ENCODE results near the gene TTLL9. TPM values are rescaled to one million over a fixed set of nuclear protein-coding genes. Genes with fewer than 3 reads are reported as not detected.

TTLL9 gene
- total RNA-seq, 2 donors from 2014 or later, result not detected

DNA sequence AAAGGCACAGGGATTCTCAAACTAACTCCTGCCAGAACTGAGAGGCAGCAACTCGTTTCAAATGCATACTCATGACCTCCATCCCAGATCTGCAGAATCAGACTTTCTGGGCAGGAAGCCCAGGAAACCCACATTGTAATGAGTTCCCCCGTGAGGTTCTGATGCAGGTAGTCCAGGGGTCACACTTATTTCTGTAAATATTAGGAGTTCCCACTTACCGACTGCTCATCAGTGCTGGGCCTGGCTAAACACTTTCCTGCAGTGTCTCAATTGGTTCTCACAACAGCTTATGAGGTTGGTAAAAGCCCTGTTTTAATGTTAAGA, 11.7 kb upstream of the TTLL9 start:
- Mint-ChIP-seq H3K27ac (no peak overlapping the region), H3K36me3 (ENCODE audit: low read depth) (no peaks in the 10 kb centered on the region), H3K4me1 (peaks cover 15% of the 10 kb centered on the region), H3K4me3 (no peak overlapping the region), H3K27me3 (peaks cover 26% of the 10 kb centered on the region)
- no peak for DNase-seq
- no peak for ATAC-seq
- H3K9me3 ChIP-seq (ENCODE audit: control insufficient read depth, low read length, poor library complexity, severe bottlenecking), result no peaks in the 10 kb centered on the region

DNA sequence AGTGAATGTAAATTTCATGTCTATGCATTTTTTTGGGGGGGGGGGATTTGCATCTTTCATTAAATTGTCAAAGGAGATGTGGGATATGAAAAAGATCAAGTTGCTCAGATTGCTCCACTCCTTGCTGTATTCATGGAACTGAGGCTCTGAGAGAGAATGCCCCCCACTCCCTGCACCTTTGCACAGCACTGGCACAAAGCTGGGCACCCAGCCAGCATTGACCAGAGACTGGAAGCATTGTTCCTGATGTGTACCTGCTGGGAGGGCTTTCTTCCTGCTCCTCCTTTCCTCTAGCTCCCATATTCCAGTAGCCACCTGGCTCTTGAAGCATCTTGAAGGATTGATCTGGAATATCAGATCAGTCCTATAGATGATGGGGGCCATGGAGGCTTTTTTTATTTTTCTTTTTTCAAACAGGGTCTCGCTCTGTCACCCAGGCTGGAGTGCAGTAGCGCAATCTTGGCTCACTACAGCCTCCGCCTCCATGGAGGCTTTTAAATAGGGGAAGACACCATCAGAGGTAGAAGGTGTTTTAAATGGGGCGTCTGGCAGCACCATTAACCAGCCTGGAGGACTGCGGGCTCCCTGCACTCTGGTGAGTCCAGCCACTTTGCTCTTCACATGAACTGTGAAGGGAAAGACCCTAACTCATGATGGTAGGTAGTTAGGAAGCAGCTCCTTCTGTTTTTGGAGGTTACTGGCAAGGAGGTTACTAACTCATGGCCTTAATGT, 11.0 kb upstream of the TTLL9 start:
- DNase-seq (no peak), ATAC-seq (no peak)
- peaks cover 15% of the 10 kb centered on the region for H3K4me1 Mint-ChIP-seq
- H3K36me3 Mint-ChIP-seq (ENCODE audit: low read depth), result no peaks in the 10 kb centered on the region
- H3K4me3 Mint-ChIP-seq, result no peak overlapping the region
- no peaks in the 10 kb centered on the region for H3K9me3 ChIP-seq (ENCODE audit: control insufficient read depth, low read length, poor library complexity, severe bottlenecking)
- peaks cover 26% of the 10 kb centered on the region for H3K27me3 Mint-ChIP-seq
- no peak overlapping the region for H3K27ac Mint-ChIP-seq

DNA sequence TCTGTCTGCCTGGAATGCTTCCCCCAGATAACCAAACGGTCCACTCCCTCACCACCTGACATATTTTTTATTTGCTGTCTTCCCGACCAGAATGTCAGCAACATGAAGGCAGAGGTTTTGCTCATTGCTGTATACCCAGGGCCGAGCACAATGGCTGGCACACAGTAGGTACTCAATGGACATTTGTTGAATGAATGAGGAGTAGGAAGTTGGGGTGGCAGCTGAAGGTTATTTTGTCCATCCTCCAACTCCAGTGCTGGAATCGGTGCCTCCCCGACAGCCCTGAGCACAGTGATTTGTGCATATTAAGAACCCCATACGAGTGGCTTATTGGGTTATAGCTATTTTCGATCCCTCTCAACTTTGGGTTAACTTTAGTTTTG, 10.4 kb upstream of the TTLL9 start:
- no peak overlapping the region for H3K27ac Mint-ChIP-seq
- DNase-seq (no peak), ATAC-seq (no peak)
- H3K4me1 Mint-ChIP-seq, result peaks cover 15% of the 10 kb centered on the region
- H3K9me3 ChIP-seq (ENCODE audit: control insufficient read depth, low read length, poor library complexity, severe bottlenecking), result no peaks in the 10 kb centered on the region
- no peaks in the 10 kb centered on the region for H3K36me3 Mint-ChIP-seq (ENCODE audit: low read depth)
- H3K27me3 Mint-ChIP-seq, result peaks cover 26% of the 10 kb centered on the region
- H3K4me3 Mint-ChIP-seq, result peak overlapping the region; percentile 69

DNA sequence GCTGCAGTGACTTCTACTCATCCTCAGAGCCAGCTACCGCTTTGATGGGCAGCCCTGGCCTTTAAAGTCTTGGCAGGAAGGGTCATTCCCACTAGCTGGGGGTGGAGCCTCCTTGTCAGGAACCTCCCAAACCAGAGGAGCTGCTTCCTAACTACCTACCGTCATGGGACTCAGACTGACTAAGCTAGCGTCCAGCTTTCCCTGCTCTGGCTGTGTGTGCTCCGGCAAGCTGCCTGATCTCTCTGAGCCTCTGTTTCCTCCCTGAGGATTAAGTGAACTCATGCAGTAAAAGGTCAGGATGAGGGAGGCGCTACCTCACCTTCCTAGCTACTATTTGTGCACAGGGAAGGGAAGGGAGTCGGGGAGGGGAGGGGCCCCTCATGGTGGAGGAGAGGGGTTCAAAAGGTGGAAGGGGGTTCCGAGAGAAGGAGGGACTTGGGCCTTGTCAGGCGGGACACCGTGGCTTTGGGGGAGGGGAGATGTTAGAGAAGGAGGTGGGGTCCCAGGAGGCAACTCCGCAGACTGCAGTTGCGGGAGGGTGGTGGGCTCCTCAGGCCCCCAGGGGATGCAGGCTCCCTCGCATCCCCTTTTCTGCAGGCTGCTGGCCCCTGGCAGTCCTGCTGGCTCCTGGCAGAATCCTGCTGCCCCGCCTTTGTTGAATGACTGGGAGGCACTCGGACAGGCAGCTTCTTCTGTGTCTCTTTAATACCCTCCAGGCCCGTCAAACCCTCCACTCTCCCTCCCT, 9.9 kb upstream of the TTLL9 start:
- no peaks in the 10 kb centered on the region for H3K9me3 ChIP-seq (ENCODE audit: control insufficient read depth, low read length, poor library complexity, severe bottlenecking)
- Mint-ChIP-seq H3K36me3 (ENCODE audit: low read depth) (no peaks in the 10 kb centered on the region), H3K27me3 (peaks cover 26% of the 10 kb centered on the region), H3K4me1 (peaks cover 15% of the 10 kb centered on the region), H3K27ac (no peak overlapping the region), H3K4me3 (peak overlapping the region; percentile 69)
- ATAC-seq, result no peak
- no peak for DNase-seq

DNA sequence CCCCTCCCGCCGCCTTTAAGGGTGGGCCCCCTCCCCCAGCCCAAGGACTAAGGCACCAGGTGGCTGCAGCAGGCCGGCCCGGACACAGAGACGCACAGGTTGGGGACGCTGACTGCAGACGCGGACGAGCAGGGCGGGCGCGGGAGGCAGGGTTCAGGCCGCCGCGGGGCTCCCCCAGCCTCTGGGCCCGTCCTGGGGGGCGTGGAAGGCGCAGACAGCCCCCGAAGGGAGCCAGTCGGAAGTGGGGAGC, 9.4 kb upstream of the TTLL9 start:
- Mint-ChIP-seq H3K36me3 (ENCODE audit: low read depth) (no peaks in the 10 kb centered on the region), H3K4me1 (peaks cover 15% of the 10 kb centered on the region), H3K27ac (no peak overlapping the region), H3K4me3 (peak overlapping the region; percentile 69), H3K27me3 (peaks cover 26% of the 10 kb centered on the region)
- no peaks in the 10 kb centered on the region for H3K9me3 ChIP-seq (ENCODE audit: control insufficient read depth, low read length, poor library complexity, severe bottlenecking)
- DNase-seq, result no peak
- peak; percentile 39 for ATAC-seq

DNA sequence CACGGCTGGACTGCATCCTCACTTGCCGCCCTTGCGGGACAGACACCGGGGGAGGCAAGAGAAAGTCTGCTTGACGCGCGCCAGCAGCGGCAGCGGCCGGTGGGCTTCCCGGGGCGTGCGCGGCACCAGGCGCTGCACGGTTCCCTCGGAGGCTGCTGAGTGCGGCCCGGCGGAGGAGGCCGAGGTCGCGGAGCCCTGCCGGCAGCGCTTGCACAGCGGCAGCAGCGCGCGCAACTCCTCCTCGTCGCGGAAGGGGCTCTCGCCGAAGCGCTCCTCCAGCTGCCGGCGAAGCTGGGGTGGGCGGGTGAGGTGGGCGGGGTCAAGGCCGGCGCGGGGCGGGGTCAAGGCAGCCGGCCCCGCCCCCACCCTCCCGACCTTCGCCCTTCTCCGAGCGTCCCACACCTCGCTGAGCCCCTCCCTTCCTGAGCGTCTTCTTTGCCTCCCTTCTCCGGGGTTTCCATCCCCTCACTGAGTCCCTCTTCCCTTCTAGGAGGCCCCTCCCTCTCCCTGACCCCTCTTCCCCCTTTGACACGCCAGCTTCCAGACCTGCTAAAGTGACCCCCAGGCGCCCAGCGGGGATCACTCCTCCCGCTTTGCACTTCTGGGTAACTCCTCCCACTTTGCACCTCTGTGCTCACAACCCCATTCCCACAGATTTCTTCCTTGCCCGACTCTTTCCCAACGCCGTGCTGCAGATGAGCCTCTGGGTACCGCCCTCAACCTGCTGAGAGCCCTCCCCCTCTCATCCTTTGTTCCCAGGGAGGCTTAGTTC, 8.9 kb upstream of the TTLL9 start:
- no peaks in the 10 kb centered on the region for H3K9me3 ChIP-seq (ENCODE audit: control insufficient read depth, low read length, poor library complexity, severe bottlenecking)
- H3K36me3 Mint-ChIP-seq (ENCODE audit: low read depth), result no peaks in the 10 kb centered on the region
- DNase-seq, result peak; percentile 39 to 52 (median 50)
- peak; percentile 90 for ATAC-seq
- H3K4me1 Mint-ChIP-seq, result peaks cover 15% of the 10 kb centered on the region
- peak overlapping the region; percentile 63 for H3K27ac Mint-ChIP-seq
- peaks cover 26% of the 10 kb centered on the region for H3K27me3 Mint-ChIP-seq
- peak overlapping the region; percentile 91 for H3K4me3 Mint-ChIP-seq

DNA sequence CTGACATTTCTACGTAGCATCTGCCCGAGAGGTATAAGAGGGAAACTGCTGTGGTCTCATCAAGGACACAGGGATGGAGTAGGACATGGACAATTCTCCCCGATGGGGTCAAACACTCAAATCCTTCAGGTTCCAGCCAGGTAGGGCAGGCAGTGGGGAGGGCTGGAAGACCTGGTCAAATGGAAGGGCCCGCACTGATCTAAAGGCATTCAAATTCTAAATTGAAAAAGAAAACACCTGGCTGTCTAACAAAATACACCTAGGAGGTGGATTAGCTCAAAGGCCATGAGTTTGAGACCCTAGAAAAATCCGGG, 8.3 kb upstream of the TTLL9 start:
- Mint-ChIP-seq H3K36me3 (ENCODE audit: low read depth) (no peaks in the 10 kb centered on the region), H3K4me1 (peaks cover 15% of the 10 kb centered on the region), H3K4me3 (peak overlapping the region; percentile 91), H3K27me3 (peaks cover 26% of the 10 kb centered on the region), H3K27ac (peak overlapping the region; percentile 63)
- H3K9me3 ChIP-seq (ENCODE audit: control insufficient read depth, low read length, poor library complexity, severe bottlenecking), result no peaks in the 10 kb centered on the region
- ATAC-seq (no peak), DNase-seq (no peak)

DNA sequence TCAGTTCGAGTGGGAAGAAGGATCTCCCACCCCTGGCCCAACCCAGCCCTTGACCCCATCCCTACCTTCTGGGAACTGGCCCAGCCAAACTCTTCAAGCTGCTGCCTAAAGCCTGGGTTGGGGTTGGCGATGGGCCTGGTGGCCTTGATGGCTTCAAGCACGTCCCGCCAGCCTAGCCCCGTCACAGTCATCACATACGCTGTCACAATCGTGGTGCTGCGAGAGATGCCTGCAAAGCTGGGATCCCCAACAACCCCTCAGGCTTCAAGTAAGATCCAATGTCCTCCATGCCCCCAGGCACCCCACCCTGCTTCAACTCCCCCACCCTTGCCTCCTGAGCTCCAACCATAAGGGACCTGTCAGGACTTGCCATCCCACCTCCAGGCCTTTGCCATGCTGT, 7.9 kb upstream of the TTLL9 start:
- Mint-ChIP-seq H3K36me3 (ENCODE audit: low read depth) (no peaks in the 10 kb centered on the region), H3K4me3 (peak overlapping the region; percentile 31), H3K4me1 (peaks cover 13% of the 10 kb centered on the region), H3K27me3 (peaks cover 26% of the 10 kb centered on the region), H3K27ac (no peak overlapping the region)
- ATAC-seq (no peak), DNase-seq (no peak)
- H3K9me3 ChIP-seq (ENCODE audit: control insufficient read depth, low read length, poor library complexity, severe bottlenecking), result no peaks in the 10 kb centered on the region

DNA sequence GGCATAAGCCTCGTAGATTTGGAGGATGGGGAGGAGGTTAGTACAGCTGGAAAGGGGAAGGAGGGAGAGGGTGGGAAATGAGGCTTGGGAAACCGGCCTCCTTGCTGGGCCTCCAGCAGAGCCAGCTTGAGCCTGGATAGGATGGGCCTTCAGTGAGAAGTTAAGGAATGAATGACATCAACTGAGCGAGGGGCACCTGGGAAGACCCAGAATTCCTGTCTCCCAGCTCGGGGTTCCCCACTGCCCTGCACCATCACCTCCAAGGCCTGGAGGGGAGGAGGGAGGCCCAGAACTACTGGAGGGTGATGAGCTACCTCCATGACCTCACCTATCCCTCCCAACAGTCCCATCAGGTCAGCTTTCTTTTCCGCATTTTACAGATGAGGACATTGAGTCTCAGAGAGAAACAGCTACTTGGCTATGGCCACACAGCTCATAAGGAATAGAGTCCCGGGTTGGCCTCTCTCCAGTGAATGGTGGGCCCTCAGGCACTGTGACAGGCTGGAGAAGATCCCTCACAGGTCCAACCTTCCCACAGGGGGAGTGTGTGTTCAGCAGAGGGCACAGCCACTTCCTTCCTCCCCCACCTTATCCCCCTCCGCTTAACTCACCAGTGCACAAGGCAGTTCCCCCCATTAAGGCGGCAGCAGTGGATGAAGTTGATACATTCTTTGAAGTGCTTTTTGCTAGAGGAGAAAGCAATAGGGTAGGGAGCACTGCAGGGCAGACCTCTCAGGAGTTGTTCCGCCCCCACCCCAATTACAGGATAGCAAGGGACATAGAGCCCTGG, 6.9 kb upstream of the TTLL9 start:
- H3K9me3 ChIP-seq (ENCODE audit: control insufficient read depth, low read length, poor library complexity, severe bottlenecking), result no peaks in the 10 kb centered on the region
- Mint-ChIP-seq H3K27me3 (peaks cover 28% of the 10 kb centered on the region), H3K4me1 (peaks cover 10% of the 10 kb centered on the region), H3K4me3 (no peak overlapping the region), H3K36me3 (ENCODE audit: low read depth) (no peaks in the 10 kb centered on the region), H3K27ac (no peak overlapping the region)
- DNase-seq (no peak), ATAC-seq (no peak)

DNA sequence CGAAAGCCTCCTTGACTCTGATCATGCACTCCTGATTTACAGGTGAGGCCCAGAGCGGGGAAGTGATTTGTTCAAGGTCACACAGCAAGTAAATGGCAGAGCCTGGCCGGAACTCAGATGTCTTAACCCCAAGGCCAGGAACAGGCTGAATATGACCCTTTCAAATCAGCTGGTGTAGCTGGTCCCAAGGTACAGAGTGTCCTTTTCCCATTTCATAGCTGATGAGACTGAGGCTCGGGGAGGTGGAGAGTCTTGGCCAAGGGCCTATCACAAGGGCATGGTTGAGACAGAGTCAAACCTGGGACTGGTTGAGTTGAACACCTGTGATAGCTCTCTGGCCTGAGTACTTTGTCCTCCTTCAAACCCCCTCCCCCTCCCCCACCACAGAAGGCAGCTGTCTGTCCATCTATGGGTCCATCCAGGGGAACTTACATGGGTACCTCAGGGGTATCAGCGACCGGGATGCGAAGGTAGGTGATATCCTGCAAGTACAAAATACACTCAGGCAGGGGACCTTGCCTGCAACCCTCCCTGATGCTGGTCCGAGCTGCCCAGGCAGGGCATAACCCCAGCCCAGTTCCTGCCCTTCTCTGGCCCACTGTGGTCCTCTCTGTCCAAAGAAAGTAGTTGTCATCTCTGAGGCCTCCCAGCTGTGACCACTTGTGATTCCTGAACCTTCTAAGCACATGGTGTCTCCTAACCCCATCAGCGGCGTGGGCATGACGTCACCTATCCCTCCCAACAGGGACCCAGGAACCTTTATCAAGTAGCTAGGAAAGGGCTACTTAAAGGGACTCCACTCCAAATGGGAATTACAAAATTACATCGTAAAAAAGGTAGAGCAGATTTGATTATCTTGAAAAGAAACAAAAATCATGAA, 5.7 kb upstream of the TTLL9 start:
- no peaks in the 10 kb centered on the region for H3K9me3 ChIP-seq (ENCODE audit: control insufficient read depth, low read length, poor library complexity, severe bottlenecking)
- no peak overlapping the region for H3K4me3 Mint-ChIP-seq
- peaks cover 15% of the 10 kb centered on the region for H3K4me1 Mint-ChIP-seq
- no peak for ATAC-seq
- H3K36me3 Mint-ChIP-seq (ENCODE audit: low read depth), result peaks cover 2% of the 10 kb centered on the region
- H3K27ac Mint-ChIP-seq, result no peak overlapping the region
- H3K27me3 Mint-ChIP-seq, result peaks cover 28% of the 10 kb centered on the region
- no peak for DNase-seq

DNA sequence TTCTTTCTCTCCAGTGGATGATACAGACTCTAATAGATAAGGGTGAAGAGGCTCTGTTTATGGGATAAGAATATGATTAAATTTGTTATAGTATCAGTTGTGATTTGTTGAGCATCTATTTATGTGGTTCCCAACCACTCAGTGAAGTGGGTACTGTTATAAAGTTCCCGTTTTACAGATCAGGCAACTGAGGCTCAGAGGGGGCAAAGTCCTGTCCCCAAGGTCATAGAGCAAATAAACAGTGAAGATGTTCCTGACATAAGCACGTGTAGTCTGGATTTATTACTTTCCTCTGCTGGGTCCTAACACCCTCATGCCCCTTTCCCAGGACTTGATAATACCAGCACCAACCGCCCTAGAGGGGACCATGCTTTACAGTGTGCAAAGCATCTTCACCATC, 4.2 kb upstream of the TTLL9 start:
- Mint-ChIP-seq H3K4me3 (no peak overlapping the region), H3K4me1 (peaks cover 18% of the 10 kb centered on the region), H3K36me3 (ENCODE audit: low read depth) (peaks cover 7% of the 10 kb centered on the region), H3K27ac (no peak overlapping the region), H3K27me3 (peaks cover 29% of the 10 kb centered on the region)
- ATAC-seq (no peak), DNase-seq (no peak)
- H3K9me3 ChIP-seq (ENCODE audit: control insufficient read depth, low read length, poor library complexity, severe bottlenecking), result no peaks in the 10 kb centered on the region

DNA sequence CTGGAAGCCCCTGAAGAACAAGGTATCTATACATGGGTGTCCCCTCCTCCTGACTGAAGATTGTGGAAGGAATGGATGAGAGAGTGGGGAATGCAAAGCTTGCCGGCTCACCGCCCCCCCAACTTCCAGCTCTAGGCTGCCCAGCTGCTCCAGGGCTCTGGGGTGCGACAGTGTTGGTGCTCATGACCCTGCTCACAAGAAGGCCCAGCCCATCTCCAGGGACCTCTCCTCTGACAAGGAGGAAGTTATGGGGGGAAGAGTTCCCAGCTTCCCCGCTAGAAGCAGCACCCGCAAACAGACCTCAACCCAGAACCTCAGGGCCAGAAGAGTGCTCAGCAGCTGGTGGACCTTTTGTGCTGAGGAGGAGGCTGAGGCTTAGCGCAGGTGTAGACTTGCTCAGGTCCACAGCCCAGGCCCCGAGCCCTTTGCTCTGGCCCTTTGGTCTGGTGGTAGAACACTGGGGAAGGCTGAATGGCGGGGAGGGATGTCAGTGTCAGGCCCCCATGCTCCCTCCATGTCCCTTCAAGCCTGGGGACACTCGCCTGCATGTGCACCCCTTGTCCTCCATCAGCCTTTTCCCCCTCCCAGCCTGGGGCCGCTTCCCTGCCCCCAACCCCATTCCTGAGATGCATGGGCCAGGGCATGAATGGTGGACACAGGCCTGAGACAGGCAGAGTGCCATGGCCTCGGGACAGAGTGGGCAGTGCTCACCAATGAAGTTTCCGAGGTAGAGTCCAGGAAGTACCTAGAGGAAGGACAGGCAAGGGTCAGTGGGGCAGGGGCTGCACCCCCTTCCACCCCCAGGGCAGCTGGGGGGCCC, 1.4 kb upstream of the TTLL9 start:
- ATAC-seq (no peak), DNase-seq (no peak)
- peak overlapping the region; percentile 90 for H3K4me3 Mint-ChIP-seq
- no peak overlapping the region for H3K27ac Mint-ChIP-seq
- H3K27me3 Mint-ChIP-seq, result peaks cover 54% of the 10 kb centered on the region
- no peaks in the 10 kb centered on the region for H3K9me3 ChIP-seq (ENCODE audit: control insufficient read depth, low read length, poor library complexity, severe bottlenecking)
- H3K4me1 Mint-ChIP-seq, result peaks cover 15% of the 10 kb centered on the region
- peaks cover 7% of the 10 kb centered on the region for H3K36me3 Mint-ChIP-seq (ENCODE audit: low read depth)

Data from T-helper 17 cell (primary cell).